CD4-positive, alpha-beta T cell treated with Interleukin-6 at 100 ng/mL for 8 hours (primary cell): Measurements from ENCODE around the gene UBE2M.
"Not testable (repeated sequence)": the region's sequence is repeated elsewhere in the genome, so short reads cannot be mapped to it uniquely, and the experiment has no call there.

Source experiments
- DNase-seq: peaks from one replicate; pipeline ENCODE4 v3.0.0-alpha.2; 2020; ENCODE audit warnings: mixed read lengths, low spot score

UBE2M gene

DNA sequence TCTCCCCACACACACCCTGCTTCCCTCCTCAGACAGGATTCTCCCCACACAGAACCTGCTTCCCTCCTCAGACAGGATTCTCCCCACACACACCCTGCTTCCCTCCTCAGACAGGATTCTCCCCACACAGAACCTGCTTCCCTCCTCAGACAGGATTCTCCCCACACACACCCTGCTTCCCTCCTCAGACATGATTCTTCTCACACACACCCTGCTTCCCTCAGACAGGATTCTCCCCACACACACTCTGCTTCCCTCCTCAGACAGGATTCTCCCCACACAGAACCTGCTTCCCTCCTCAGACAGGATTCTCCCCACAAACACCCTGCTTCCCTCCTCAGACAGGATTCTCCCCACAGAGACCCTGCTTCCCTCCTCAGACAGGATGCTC is 19.2 kb downstream of the UBE2M start:
- not testable (repeated sequence) for DNase-seq

DNA sequence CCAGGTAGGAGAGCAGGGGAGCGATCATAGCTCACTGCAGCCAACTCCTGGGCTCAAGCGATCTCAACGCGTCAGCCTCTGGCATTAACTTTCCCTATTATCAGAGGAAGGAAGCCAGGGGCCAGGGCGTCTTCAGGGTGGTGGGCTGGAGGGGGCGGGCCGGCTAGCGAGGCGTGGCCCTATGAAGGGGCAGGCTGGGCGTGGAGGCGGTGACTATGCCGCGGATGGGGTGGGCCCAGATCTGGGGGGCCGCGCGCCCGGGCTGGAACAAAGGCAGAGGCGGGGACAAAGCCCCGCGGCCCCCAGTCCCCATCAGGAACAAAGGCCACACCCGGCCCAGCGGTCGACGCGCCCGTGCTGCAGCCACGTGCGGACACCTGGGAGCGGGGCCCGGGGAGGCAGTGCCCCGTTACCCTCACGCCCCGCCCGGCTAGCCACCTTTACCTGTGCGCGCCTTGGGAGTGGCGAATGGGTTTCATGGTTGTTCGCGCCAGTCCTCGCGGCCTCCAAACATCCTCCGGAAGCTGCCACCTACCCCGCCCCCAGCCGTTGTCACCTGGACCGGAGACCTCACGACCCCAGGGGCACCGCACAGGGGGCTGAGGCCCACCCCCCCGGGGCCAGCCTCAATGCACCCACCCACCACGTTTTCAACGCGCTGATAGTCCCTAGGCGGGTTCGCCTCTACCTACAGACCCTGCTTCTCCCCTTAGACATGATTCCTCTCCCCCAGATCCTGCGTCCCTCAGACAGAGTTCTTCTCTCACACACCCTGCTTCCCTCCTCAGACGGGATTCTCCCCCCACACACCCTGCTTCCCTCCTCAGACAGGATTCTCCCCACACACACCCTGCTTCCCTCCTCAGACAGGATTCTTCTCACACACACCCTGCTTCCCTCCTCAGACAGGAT is 19.9 kb downstream of the UBE2M start:
- peak; percentile 36 for DNase-seq

DNA sequence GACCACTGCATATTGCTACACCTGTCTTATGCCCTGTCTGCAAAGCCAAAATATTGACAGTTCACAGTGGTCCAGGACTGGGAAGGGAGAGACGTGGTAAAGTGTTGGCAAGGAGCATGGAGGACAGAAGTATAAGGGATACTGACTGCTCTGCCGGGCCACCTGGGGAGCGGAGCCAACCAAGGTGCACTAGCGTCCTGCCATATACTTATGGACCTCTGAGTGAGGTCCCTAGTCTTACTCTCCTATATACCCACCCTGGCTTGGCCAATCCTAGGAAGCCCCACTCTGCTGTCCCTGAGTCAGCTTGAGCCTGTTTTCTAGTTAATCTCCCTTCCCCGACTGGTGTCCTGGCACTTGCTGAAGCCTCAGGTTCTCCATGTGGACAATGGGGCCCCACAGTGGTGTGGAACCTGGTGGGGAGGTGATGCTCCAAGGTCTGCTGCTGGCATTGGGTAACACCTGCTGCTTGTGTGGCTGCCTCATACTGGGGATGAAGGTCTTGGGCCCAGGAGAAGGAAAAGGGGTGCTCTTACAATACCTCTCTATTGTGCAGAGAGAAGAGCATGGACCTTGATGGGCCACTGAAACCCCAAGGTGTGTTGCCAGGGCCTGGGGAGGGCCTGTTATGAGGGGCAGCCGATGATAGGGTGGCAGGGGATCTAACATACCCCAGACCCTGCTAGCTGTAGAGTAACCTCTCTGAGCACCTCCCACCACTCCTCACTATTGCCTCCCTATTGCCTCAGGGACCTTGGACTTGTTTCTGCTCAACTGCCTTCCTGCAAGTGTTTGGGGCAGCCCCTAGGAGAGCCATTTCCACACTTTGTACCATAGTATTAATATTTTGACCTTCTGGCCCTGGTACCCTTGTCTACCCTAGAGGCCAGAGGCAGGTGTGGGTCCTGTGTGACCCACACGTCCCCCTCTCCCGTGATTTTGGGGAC is 21.3 kb downstream of the UBE2M start:
- DNase-seq: no peak

DNA sequence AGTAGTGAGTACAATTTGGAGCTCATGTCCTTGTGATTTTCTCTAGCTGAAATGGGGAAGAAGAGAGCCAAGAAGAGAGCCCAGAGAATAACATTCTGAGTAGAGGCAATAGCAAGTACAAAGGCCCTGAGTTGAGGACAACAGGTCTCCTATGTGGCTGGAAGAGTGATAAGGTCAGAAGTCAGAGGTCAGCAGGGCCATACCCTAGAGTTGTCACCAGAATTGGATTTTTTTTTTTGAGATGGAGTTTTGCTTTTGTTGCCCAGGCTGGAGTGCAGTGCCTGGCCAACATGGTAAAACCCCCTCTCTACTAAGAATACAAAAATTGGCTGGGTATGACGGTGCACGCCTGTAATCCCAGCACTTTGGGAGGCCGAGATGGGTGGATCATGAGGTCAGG is 22.6 kb downstream of the UBE2M start:
- DNase-seq: no peak

DNA sequence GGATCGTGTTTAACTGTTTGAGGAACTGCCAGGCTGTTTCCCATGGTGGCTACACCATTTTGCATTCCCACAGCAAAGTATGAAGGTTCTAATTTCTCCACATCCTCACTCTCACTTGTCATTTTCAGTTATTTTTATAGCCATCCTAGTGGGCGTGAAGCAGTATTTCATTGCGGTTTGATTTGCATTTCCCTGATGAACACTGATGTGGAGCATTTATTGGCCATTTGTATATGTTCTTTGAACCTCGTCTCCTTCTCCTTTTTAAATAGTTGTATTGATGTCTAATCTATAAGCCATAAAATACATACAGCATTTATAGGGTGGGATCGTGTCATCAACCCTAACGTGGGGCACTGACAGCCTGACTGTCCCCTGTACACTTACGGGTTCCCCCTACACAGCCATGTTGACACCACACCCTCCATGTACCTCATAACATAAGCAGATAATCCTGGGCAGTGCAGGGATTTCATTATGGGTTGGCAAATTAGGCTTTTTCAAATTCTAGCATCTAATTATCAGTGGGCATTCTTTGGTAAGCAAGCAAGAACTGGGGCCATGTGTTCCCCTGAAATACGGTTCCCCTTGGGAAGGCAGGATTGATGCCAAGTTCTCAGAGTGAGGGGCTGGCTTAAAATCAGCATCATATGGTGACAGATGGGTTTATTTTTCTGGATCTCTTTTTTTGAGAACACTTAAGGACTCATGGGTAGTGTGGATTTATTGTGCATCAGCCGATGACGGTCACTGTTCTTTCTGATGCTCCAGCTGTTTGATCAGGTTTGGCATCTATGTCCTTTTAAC is 27.2 kb downstream of the UBE2M start:
- no peak for DNase-seq

DNA sequence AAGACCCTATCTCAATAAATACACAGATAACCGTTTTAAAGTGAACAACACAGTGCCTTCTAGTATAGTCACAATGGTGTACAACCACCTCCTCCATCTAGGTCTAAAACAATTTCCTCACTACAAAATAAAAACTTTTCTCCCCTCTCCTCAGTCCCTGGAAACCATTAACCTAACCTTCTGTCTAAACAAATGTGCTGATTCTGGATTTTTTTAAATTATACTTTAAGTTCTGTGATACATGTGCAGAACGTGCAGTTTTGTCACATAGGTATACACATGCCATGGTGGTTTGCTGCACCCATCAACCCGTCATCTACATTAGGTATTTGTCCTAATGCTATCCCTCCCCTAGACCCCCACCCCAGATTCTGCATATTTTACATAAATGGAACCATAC is 29.0 kb downstream of the UBE2M start:
- no peak for DNase-seq

DNA sequence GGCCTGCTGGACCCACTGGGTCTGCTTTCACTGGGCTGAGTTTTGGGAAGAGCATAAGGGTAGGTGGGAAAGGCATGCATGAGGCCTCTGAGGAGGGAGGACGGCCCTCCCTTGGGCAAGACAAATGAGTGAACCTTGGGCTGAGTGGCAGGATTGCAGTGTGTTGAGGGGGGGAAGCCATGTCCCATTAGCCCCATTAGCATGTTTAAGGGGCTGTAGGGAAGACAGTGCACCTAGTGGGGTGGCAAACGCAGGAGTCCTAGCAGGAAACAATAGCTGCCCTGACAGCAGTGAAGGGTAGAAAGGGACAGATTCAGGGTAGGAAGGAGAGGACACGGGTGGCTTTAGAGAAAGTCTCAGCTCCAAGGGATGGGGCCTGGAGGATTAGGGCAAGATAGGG is 35.7 kb downstream of the UBE2M start:
- DNase-seq: no peak

DNA sequence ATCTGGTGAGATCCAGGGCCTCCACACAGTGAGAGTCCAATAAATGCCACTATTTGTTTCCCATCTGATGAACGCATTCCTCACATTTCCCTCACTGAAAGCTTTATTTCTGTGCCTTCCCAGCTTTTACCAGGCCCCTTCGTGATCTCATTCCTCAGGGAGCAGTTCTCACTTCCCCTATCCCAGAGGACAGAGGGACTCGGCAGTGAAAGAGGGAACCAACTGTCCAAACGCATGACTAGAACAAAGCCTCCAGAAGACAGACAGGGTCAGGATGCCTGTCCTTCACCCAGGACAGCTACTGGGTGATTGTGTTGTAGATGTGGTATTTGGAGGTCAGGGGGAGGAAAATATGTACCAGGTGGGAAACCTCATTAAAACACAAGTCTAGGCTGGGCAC is 36.8 kb downstream of the UBE2M start:
- DNase-seq: no peak

DNA sequence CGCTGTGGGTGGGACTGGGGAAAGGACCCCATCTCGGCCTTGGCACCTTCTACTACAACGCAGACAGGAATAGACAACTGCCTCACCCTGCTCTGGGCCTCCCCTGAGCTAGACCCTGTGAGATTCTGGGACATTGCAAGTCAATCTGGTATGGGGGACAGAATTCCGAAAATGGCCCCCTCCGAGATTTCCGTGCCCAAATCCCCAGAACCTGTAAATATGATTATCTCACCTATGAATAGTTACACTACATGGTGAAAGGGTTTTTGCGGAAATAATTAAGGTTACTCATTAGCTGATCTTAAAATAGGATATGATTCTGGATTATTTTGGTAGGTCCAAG is 38.2 kb downstream of the UBE2M start:
- DNase-seq: no peak

DNA sequence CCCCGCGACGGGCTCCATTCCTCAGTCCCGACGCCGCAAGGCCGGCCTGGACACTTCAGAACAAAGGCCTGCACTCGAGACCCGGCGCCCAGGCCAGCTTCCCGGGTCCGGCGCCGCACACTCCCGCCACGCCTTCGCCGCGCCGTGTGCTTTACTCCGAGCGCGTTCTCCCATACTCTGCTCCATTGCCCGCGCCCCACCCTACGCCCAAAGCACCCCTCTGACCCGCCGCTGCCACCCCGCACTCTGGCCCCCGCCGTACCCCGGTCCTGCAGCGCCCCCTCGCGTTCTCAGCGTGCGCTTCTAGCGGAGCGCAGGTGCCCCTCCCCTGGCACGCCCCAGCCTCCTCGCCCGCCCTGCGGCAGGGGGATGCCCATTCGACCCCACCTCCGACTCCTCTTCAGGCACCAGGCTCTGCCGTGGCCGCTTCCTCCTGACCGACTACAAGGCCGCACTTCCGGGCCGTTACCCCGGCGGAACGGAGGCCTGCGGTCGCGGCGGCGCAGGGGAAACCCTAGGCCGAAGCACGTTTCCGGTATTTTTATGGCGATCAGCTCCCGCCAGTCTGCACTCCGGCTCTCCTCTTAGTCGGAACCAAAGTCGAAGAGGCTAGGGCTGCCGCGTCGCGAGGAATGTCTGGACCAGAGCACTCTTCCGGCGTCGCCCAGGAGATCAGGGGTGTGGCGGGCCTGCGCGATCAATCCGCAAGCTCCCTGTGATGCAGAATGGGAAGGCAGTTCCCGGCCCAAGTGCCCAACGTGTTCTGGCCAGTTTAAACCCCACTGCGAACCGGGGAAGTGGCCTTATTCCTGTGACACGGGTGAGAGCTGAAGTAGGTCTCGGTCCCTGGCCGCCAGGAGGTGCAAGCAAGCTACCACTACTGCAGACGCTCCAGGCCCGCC is 38.8 kb downstream of the UBE2M start, which contains the start of gene ZBTB45:
Gene ZBTB45 (minus strand): TSS at position 456 of the 902 bp plus-strand sequence. CDS start 2,137 bp downstream, outside the sequence.
- DNase-seq: peak; percentile 86

DNA sequence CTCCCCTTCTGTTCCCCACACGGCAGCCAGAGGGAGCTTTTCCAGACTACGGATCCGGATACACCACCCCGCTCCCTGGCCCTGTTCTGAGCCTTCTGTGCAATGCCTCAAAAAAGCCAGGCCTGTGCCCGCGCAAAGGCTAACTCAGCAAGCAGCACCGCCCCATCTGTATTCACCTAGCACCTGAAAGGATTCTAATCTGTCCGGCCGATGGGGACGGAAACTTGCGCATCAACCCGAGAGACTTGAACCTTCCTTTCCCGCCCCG is 39.4 kb downstream of the UBE2M start:
- peak; percentile 43 for DNase-seq

DNA sequence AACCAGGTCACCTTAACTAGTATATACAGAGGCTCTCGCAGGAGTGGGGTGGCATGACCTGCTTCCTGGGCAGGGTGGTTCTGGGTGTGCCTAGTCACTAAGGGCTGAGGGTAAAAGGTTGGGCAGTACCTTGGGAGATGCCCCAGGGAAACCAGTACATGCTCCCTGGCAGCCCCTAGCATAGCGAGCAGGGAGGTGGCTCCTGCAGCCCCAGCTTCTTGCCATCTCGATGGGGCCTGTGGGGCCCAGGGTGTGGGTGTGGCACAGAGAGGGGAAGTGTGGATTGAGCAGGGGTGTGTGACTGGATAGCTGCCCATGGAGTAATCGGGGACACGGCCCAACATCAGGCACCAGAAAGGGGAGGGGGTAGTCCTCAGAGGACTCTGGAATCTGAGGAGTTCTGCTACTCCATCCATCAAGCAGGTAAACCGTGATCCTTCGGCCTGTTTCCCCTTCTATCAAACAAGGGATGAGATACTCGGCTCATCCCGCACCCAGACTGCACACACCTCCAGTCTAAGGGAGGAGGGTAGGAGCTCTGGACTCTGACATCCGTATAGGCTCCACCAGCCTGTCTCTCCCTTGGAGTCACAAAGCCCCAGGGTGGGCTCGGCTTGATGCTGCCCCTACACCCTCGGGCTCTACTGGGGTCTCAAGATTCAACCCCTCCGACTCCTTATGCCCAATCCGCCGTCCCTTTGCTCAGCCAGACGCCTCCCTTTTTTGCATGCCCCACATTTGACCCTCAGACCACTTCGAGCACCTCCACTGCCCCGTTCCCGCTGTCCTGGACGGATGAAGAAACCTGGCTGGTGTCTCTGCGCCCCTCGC is 39.9 kb downstream of the UBE2M start:
- no peak for DNase-seq

DNA sequence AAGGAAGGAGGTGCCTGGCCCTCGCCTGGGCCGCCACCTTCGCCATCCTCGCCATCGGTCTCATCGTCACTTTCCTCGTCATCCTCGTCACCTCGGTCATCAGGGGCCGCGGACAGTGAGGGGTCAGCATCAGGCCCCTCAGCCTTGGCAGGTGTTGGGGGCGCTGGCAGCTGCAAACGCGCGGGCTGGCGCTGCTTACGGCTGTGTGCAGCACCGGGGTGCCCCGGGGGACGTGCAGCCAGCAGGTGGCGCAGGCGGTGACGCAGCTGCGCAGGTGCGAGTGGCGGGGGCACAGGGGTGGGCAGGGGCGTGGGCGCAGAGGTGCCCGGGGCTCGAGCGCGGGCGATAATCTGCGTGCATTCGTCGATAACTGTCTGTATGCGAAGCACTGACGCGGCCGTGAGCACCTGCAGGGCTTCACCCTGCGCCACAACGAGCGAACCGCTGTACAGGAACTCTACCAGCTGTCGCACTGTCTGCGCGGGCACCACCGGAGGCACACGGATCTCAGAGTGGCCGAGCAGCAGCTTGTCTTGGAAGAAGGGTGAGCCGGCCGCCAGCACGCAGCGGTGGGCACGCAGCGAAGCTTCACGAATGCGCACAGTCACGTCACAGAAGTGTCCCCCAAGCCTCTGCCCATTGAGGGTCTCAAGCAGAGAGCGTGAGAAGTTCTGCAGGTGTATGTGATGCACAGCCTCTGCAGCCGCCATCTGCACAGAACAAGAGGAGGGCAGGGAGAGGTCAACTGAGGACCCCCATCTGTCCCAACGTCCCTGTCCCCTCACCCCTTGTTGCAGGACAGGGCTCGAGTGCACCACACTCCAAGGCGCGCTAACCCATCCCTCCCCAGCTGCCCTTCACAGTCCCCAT is 41.2 kb downstream of the UBE2M start:
- no peak for DNase-seq

DNA sequence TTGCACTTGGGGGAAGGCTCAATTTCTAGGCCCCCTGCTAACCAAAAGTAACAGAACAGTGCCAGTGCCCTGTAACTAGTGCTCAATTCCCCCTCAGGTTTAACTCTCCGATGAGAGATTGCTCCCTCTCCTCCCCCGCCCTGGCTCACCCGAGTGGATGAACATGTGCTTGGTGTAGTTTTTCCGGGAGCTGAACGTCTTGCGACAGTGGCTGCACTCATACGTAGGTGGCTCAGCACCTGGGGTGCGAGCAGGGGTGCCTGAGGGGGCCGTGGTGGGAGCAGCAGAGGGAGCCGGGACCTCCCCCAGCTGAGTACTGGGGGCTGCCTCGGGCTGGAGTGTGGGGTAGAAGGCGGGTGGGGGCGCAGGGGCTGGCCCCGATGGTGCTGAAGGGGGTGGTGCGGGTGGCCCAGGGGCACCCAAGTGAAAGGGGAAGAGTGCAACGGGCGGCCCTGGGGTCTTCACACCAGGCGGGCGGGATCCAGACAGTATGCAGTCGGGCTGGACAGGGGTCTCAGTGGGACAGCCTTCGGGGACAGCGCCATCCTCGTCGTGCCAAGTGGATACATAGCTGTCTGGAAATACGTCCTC is 42.1 kb downstream of the UBE2M start:
- DNase-seq: no peak

DNA sequence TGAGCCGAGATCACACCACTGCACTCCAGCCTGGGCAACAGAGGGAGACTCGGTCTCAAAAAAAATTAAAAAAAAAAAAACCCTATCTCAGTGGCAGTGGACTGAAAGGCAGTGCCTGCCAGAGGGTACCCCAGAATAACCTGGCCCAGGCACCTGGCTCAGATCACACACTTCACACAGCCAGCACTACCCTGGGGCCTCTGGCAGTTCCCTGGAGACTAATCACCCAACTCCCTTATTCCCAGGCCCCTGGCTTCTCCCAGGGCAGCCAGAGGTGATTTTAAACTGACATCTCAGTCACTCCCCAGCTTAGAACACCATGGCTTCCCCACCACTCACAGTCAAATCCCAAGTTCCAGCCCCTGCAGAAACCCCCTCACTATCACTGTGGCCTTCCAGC is 43.2 kb downstream of the UBE2M start:
- no peak for DNase-seq

DNA sequence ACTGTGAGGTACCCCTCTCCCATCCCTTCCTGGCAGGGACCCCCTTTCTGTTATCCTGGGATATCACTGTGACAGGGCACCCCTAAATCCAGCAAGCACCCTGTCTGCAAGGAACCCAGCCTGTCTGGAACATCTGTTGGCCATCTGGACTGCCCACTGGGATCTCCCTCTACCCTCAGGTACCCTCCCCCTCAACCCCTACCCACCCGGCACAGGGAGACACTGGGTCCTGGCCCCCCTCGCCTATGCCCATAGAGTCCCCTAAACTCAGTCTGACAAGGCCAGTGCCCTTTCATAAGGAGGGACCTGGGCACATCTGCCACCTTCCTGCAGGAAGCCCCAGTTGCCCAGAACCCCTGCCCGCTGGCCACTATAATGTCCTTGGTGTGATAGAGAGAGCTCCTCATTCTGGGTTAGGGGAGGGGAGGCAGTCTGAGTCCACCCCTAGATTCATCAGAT is 43.8 kb downstream of the UBE2M start:
- no peak for DNase-seq

DNA sequence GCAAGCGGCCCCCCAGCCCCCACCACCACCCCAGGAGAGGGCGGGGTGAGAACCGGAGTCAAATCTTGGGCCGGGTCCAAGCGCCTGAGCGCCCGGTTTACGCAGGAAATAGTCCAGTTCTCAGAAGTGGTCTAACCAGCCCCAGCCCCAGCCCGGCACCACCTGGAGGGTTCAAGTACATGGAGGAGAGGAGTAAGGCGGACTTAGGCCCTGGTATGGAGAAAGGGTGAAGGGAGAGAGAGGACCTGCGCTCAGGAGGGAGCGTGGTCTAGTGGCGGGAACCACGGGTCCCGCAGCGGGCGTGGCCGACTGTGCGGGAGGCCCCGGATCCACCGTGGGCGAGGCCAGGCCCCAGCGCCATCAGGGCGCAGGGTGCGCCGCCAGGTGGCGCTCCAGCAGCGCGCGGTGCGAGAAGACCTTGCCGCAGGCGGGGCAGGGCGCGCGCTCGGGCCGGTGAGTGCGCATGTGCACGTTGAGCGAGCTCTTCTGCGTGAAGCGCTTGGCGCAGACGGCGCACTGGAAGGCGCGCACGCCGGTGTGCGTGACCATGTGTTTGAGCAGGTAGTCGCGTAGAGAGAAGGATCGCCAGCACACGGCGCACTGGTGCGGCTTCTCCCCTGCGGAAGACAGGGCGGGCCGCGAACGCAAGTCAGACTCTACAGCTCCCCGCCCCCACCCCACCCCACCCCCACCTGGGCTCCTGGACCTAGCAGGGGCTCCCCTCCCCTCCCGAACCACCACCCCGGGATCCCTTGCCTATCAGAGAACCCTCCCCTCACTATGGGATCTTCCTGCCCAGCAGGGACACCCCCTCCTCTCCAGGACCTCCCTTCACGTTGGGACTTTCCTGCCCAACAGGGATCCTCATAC is 44.5 kb downstream of the UBE2M start:
- DNase-seq: peak; percentile 94

DNA sequence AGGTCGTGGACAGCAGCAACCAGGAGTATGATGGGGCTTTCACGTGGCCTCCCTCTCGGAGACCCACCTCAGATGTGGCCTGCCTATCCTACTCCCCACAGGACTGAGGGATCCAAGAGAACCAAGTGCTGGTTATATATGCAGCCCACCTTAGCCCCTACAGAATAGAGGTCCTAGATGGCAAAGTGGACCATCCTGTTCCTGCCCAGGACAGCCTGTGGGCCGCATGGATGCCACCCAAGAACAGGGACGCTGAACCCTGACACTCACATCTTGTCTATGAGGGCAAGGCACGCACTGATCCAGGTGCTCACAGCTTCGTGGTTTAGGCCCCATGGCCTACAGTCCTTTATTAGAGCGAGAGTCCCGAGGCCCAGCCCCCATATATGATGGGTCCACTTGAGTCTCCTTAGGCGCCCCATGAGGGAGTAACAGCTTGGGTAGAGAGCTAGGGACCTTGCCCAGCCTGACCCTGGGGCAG is 45.2 kb downstream of the UBE2M start:
- DNase-seq: no peak
